Stimulated activated CD4-positive, alpha-beta T cell treated with anti-CD3 and anti-CD28 coated beads, TNF-alpha, amount 100 ng/mL, for 48 hours (primary cell): ENCODE measurements around the gene CTPS2.
"Not testable (repeated sequence)": the region's sequence is repeated elsewhere in the genome, so short reads cannot be mapped to it uniquely, and the experiment has no call there.

ENCODE experiments used
- DNase-seq, 3 donors: peaks; one replicate each; pipeline ENCODE4 v3.0.0-alpha.2; 2020; ENCODE audit warnings: low read depth in 3 of 3

Gene CTPS2, protein sequence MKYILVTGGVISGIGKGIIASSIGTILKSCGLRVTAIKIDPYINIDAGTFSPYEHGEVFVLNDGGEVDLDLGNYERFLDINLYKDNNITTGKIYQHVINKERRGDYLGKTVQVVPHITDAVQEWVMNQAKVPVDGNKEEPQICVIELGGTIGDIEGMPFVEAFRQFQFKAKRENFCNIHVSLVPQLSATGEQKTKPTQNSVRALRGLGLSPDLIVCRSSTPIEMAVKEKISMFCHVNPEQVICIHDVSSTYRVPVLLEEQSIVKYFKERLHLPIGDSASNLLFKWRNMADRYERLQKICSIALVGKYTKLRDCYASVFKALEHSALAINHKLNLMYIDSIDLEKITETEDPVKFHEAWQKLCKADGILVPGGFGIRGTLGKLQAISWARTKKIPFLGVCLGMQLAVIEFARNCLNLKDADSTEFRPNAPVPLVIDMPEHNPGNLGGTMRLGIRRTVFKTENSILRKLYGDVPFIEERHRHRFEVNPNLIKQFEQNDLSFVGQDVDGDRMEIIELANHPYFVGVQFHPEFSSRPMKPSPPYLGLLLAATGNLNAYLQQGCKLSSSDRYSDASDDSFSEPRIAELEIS

DNA sequence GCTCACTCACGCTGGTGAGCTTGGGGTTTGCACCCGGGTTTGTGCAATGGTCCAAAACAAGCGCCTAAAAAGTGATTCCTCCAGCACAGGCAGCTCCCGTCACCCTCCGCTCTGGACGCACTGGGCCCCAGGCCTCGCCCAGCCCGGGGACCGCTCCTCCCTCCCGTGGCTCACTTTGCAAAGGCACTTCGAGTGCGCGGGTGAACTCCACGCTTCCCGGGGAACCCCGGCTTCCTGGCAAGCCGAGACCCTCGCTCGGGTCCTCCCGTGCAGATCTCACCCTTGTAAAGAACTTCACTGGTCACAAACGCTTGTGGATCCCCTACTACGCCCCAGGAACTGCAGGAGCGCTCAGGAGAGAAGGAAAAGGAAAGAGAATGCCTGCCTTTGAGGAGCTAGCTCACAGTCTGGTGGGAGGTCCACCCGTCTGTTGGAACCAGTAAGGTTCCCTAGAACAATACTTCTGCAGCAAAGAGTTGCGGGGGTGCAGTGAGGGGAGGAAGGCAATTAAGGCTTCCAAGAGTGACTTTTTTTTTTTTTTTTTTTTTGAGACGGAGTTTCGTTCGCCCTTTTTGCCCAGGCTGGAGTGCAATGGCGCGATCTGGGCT, at the start of gene CTPS2:
Gene CTPS2 (minus strand): TSS at position 122 of the 608 bp plus-strand sequence. CDS start 9,767 bp downstream, outside the sequence.
- peak; percentile 22 to 43 (median 28) for DNase-seq

DNA sequence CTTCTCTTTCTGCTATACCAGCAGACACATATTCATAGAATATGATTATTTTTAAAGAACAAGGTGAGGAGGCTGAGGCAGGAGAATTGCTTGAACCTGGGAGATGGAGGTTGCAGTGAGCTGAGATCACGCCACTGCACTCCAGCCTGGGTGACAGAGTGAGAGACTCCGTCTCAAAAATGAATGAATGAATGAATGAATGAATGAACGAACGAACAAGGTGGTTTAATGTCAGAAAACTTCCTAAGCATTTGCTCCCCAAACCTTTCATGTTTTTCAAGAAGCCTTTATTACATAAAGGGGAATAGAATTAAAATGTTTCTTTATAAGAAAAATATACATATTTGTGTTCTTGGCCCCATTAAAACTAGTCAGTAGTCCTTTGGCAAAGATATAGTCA, 49.0 kb upstream of the CTPS2 start:
- DNase-seq, result not testable (repeated sequence)

DNA sequence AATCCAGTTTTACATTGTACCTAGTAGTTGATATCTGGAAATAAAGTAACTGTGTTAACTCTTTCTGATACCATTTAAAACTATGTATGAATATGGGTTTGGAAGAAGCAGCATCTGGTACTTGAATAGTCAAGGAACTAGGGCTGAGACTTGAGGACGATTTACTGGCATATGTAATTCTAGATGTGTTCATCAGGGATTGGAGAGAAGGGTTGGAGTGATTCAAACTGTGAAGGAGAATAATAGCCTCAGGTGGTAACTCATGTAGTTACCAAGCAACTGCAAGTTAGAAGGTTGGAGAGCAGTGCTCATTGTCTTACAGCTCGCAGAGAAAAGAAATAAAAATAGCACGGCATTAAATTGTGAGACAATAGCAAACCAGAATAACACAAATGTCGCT, 44.3 kb upstream of the CTPS2 start:
- DNase-seq, result no peak

DNA sequence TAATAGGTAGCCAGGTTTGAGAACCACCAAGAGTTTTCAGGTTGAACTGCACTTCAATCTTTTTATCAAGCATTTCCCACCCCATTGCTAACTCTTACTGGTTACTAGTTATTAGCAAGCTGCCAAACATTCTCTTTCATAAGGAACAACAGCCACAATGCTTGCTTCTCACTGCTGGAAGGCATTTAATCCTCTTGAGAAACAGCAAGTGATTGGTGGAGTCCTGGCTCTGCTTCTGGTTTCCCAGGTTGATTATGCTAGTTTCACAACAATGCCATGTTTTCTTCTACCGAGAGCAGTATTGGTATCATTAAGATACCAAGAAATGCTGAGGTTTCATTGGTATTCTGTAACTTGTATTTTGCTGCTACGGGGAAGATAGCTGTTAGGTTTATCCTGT, 41.5 kb upstream of the CTPS2 start:
- DNase-seq, result no peak

DNA sequence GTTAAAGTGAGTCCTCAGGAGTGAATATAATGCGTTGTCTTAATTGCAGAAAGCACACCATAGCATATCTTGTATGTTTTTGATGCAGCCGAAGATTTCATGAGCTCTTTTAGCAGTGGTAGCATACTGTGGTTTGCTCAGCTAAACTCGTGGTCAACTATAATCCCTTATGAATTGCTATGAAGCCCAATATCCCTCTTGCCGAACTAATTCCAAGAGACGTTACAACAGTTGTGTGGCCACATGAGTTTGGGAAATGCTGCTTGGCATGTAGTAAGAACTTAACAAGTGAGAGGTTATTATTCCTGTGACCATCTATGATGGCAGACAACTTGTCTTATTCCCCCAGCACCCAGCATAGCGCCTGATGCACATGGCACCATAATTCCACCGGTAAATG, 37.7 kb upstream of the CTPS2 start:
- DNase-seq, result no peak

DNA sequence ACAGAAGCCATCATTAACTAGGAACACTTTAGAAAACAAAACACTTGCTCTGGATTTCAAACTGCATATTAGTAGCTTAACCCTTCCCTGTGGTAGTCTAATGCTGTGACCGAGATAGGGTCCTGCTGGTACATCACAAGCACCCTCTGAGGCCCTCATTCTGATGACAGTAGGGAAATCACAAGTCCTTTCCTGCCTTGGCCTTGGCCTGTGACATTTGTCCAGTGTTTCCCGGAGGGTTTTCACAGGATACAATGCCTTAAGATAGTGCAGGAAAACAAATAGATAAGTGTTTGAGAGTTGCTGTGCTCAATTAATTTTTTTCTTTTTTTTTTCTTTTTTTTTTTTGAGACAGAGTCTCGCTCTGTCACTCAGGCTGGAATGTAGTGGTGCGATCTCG, 36.0 kb upstream of the CTPS2 start:
- DNase-seq, result no peak

DNA sequence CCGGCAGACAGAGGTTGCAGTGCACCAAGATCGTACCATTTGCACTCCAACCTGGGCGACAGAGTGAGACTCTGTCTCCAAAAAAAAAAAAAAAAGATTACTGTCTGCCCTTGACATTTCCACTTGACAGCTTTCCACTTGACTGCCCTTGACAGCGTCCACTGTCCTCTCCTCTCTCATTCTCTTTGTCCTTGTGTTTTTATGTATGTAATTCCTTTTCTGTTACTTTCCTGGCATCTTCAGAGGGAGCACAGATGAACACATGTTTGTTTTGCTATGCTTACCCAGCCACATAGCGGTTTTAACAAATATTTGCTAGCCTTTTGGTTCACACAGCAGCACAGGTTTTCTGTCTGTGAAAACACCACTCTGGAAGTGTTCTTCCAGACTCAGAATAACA, 33.2 kb upstream of the CTPS2 start:
- DNase-seq, result no peak

DNA sequence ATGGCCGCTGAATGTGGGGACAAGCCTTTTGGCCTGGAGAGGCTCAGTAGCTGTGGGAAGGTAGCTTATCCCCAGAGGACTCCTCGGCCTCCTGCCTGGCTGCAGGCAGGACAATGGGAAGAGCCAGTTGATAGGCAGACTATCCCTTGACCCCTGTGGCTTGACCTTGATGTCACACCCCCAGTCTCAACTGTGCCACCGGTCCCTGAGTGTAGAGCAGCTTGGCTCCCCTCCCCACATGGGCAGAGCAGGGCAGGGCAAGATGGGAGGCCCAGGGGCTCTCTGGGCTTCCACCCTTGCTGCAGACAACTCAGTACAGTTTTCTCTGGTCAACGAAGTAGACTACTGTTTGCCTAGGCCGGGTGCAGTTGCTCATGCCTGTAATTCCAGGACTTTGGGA, 32.6 kb upstream of the CTPS2 start:
- no peak for DNase-seq

DNA sequence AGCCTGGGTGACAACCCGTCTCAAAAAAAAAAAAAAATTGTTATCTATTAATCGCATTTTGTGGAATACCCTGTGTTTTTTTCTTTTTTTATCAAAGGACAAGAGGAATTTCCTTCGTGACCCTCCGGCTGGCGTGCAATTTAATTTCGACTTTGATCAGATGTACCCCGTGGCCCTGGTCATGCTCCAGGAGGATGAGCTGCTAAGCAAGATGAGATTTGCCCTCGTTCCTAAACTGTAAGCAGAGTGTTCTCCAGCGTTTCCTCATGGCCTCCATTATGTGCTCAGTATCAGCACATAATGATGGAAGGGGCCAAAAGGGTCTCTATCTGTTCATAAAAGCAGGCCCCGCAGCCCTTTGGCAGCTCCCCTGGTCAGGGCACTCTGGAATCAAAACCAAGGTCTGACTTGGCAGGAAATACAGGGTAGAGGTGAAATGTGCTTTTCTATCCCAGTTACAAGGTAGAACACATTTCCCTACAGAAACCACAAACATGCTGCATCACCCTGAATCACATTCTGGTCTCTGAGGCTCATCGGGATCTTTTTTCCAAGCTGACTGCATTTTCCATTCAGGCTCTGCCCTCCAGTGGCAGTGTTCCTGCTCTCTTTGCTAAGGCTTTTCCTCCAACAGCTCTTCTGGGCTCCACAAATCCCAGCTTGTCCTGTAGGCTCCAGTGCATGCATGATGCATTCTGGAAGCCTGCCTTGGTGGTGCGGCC, 31.3 kb upstream of the CTPS2 start:
- DNase-seq, result no peak

DNA sequence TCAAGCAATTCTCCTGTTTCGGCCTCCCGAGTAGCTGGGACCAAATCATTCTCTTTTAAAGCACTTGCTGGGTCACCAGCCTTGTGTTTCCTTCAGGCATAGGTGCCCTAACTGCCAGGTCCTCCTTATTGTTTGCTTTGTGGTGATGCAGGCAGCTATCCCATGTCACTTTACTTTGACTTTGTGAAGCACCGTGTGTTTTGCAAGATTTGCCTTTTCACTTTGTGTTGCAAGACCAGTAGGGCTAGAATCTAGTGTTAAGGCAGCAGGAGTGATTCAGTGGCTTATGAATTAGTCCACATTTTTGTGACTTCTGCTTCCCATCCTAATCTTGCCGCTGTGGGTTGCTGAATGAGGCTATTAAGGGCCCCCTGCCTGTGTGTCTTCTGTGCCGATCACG, 27.1 kb upstream of the CTPS2 start:
- no peak for DNase-seq

DNA sequence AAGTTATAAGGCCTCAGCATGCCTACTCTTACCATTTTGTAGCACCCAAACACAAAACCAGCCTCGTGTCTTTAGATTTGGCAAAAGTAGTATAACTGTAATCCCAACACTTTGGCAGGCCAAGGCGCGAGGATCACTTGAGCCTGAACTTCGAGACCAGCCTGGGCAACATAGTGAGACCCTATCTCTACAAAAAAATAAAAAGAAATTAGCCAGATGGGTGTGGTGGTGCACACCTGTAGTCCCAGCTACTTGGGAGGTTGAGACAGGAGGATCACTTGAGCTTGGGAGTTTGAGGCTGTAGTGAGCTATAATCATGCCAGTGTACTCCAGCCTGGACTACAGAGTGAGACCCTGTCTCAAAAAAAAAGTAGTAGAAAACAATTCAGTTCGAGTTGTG, 24.6 kb upstream of the CTPS2 start:
- no peak for DNase-seq

DNA sequence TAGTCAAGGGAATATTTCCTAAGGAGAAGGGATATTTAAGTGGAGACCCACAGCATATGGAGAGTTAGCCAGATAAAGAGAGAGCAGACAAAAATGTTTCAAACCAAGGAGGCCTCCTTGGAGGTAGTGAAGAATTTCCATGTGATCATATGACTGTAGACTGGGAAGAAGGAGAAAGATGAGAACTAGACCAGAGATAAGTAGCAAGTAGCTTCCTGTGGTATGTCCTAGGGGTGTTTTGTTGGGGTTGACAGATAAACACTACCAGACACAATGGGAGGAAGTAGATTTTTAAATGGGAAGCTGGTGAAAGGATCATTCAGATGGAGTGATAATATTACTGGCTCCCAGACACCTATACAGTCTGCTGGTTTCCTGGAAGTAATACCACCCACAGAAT, 20.5 kb upstream of the CTPS2 start:
- DNase-seq, result no peak

DNA sequence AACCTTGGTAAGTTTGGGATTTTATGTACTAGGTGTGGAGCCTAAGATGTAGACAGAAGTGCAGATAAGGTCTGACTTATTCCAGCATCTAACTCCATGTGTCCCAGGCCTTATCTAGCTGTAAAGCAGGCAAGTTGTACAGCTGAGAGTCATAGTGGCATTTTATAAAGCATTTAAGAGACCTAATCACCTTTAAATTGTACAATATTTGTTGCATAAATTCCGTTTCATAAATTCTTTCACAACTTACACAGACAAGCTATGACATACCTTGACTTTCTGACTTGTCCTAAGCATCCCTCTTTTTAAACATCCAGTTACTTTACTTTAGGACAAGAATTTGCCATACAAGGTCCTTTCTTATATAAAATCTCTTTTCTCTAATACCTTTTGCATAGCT, 18.0 kb upstream of the CTPS2 start:
- no peak for DNase-seq

DNA sequence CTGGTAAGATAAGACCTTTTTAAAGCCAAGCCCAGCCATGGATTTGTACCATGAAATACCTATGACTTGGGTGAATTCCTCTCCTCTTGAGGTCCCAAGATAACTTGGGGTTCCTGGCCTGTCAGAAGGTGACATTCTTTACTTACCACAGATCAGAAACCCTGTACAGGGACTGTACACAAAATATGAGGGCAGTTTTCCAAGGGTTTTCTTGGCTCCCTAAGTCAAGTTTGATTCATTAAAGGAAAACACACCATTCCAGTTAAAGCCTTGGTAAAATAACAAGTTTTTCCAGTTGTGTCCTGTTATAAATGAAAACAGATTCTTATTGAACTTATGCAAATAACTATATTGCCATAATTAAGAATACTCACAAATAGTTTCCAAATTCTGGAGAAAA, 15.2 kb upstream of the CTPS2 start:
- DNase-seq, result no peak

DNA sequence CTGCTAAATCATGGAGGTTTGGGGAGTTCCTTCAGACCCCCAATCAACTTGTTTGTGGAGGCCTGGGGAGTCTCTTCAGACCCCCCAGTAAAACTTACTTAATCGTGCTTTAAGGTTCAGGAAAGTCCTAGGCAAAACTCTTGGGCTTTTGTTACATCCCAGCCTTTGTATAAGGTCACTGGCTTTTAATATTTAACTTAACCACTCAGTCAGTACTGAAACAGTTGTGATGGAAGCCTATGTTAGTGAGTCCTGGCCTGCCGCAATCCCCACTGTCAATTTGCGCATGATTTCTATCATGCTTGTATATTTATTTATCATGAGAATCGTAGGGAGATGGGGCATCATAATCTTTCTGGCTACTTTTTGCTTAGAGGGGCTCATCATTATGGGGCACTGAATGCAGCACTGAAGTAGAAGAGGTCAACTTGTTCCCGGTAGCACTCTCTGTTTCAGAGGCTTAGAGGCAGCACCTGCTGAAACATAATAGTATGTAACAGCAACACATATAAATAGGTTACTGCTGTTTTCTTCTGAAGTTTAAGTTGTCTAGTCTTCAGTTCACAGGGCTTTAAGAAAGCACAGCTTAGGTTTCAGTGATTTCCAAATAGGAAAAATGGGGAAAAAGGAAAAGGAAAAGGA, 14.0 kb upstream of the CTPS2 start:
- DNase-seq, result not testable (repeated sequence)

DNA sequence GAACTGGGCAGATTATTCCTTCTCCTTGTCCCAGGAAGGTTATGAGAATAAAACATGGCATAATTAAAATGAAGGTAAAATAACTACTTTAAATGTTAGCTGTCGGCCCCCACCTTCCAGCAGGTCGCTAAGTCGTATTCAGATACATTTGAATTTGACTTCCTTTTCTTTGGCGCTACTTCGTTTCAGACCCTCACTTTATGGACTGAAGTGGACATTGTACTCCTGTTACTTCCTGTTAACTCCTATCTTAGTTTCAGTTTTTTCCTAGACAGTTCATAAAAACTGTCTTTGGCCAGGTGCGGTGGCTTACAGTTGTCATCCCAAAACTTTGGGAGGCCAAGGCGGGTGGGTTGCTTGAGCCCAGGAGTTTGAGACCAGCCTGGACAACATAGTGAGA, 12.6 kb upstream of the CTPS2 start:
- no peak for DNase-seq

DNA sequence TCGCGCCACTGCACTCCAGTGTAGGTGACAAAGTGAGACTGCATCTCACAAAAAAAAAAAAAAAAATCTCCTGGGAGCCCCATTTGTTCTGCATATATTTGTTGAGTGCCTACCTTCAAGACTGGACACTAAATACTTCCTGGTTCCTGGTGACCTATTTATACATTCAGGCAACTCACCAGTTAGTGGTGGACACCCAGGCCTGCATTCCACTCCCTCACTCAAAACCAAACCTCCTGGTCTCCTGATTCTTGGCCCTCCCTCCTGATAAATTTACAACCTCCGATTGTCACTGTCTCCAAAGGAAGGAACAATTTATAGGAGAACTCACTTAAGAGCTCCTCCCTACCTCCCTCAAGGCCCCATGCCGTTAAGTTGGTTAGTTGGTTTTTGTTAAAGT, 10.0 kb upstream of the CTPS2 start:
- no peak for DNase-seq

DNA sequence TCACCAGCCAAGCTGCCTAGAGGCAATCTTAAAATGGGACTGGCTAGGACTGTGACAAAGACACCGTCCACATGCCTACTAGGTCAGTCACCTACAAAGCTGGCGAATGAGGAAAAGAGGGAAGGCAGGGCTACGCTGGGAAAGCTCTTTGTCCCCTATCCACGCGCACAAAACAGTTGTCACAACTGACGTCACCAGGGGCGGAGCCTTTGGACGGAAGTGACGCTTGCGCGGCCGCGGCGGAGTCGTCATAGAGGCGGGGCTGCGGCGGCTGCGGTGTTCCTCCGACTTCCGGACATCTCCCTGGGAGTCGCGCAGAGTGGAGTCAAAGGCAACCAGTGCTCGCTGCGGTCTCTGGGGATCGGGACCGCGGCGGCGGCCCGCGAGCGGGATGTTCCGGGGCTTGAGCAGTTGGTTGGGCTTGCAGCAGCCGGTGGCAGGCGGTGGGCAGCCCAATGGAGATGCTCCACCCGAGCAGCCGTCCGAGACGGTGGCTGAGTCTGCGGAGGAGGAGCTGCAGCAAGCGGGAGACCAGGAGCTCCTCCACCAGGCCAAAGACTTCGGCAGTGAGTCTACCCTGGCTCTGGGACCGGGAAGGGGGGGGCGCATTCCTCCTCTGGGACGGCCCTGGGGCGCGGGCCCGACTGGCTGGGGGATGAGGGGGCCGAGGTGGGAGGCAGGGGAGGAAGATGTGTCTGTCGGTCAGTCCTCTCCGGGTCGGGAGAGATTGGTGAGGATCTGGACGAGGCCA, 7.0 kb upstream of the CTPS2 start, which contains the start of gene SYAP1:
Gene SYAP1 (plus strand): TSS at position 279 of the 751 bp plus-strand sequence. CDS start 113 bp downstream, at position 392.
- DNase-seq, result peak; percentile 77 to 96 (median 81)

DNA sequence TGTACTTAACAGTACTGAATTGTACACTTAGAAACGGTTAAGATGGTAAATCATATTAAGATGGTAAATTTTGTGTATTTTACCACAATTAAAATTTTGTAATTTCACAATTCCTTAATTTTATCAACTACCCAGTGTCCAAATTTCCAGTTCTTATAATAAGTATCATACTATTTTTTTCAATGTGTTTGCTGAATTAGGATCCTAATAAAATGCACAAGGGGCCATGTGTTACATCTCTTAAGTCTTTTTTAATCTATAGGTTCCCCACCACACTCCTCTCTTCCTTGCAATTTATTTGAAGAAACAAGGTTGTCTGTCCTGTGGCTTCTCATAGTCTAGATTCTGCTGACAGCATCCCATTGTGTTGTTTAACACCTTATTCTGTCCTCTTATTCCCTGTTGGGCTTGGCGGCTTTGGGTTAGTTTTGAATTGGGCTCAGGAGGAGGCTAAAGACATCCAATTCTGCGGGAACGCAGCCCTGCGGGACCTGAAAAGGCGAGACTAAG, 6.4 kb upstream of the CTPS2 start:
- DNase-seq, result no peak

DNA sequence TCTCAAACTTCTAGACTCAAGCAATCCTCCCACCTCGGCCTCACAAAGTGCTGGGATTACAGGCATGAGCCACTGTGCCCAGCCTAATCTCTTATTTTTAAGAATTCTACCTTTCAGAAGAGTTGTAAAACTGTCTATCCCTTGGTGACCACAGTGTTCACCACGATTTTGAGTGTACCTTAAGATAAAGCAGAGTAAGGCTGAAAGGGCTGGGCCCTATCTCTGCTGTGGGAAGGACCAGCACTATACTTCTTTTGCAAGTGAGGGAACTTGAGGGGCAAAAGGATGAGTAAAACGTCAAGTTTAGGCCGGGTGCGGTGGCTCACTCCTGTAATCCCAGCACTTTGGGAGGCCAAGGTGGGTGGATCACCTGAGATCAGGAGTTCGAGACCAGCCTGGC, 4.0 kb upstream of the CTPS2 start:
- DNase-seq, result not testable (repeated sequence)

DNA sequence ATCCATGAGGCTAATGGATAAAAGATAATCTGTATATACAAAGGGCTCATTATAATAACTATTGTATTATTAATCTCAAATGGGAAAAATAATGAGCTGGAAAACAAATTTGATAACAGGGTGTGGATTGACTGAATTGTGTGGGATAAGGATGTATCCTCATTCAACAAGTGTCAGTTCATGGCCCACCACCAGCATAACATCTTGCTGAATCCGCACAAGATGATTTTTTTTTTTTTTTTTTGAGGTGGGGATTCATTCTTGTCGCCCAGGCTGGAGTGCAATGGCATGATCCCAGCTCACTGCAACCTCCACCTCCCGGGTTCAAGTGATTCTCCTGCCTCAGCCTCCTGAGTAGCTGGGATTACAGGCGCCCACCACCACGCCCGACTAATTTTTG, 3.2 kb upstream of the CTPS2 start:
- not testable (repeated sequence) for DNase-seq
